ENCODE measurements around the gene SLC37A2. TPM values are rescaled to one million over a fixed set of nuclear protein-coding genes. Genes with fewer than 3 reads are reported as not detected.
A peak's percentile ranks its signal among the peaks of the same experiment; 100 is the strongest.

SLC37A2 gene
- total RNA-seq, 2 experiments from 2014 or later: 3.5 TPM

DNA sequence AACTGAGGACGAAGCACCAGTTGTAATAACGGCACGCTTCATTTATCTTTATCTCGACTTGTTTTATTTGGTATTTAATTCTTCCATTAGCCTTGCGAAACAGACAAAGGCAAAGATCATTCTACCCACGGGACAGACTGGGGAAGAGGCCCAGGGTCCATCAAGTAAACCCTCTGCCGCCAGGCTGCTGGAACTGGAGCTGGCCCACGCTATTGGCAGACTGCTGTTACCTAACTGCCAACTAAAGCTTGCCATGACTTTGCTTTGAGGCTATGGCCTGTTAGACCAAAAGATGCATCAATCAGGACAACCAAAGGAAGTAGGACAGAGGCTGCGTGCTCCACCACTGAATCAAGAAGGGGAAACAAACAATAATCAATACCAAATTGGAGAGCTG is 49.1 kb downstream of the SLC37A2 start:
- Mint-ChIP-seq H3K27me3 (peaks cover 14% of the 10 kb centered on the region), H3K4me1 (peaks cover 16% of the 10 kb centered on the region), H3K36me3 (peaks cover 1% of the 10 kb centered on the region), H3K9me3 (no peaks in the 10 kb centered on the region), H3K27ac (peak overlapping the region; percentile 96), H3K4me3 (peak overlapping the region; percentile 99)
- POLR2A ChIA-PET: interaction anchor here (0.9 to 2.0 kb wide), 4 partner anchors 20 to 236 kb away, joined by 3 to 11 read pairs (median 5); partner anchors contain the start of gene CCDC15
- DNase-seq (no peak), ATAC-seq (ENCODE audit: low read depth) (no peak)

GRCh38 chr11:125114518-125114917 is 51.4 kb downstream of the SLC37A2 start:
- Mint-ChIP-seq H3K4me3 (no peak overlapping the region), H3K27ac (no peak overlapping the region), H3K27me3 (peaks cover 21% of the 10 kb centered on the region), H3K9me3 (no peaks in the 10 kb centered on the region), H3K36me3 (peaks cover 1% of the 10 kb centered on the region), H3K4me1 (peaks cover 16% of the 10 kb centered on the region)
- POLR2A ChIA-PET: no interaction called here
- no peak for DNase-seq
- no peak for ATAC-seq (ENCODE audit: low read depth)

DNA sequence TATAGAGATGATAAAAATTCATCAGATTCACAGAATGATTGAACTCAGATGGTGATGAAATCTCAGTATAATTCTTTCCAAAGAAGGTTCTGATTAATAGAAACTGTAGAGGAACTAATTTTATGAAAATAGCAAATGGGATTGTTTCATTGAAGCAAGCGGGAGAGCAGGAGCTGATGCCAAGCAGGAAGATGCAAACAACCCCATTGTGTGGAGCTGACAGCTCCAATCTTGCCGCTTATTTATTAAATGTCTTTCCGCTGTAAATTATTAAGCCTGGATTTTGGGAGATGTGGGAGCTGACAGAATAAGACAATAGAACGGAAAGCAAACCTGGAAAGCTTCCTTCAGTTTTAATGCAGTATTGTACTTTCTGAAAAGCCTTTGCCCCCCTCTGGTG is 54.3 kb downstream of the SLC37A2 start:
- POLR2A ChIA-PET: no interaction called here
- Mint-ChIP-seq H3K9me3 (no peaks in the 10 kb centered on the region), H3K27ac (no peak overlapping the region), H3K36me3 (no peaks in the 10 kb centered on the region), H3K27me3 (peaks cover 31% of the 10 kb centered on the region), H3K4me1 (peaks cover under 1% of the 10 kb centered on the region), H3K4me3 (no peak overlapping the region)
- DNase-seq (no peak), ATAC-seq (ENCODE audit: low read depth) (no peak)

DNA sequence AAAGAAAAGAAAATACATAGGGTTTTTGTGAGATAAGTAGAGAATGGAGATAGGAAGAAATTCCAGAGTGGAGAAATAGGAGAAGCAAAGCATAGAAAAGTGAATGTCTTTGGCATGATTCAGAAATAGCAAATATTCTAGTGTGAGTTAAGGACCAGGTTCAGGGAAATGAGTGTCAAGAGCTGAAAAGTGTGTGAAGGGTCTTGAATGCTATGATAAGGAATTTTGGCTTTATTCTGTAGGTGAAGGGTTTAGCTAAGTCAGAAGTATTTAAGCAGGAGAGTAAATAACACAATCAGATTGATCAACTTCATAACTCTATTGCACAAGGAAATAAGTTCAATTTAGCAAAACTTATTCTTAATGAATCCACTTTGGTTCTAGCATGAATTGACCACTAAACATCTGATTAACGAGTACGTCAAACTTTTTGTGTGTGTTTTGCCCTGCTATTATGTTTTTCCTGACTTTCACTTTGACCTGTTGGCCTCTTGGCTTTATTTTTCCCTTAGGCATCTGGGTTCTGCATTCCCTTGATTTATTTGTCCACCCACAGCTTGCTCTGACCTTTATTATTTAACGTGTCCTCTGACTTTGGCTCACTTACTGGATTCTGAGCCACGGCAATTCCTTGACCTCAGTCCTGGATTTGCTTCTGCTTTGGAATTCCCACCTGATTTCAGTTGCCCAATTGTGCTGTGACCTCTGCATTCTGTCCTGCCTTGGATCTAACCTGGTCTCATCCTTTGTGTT is 60.3 kb downstream of the SLC37A2 start:
- Mint-ChIP-seq H3K4me1 (peaks cover 2% of the 10 kb centered on the region), H3K36me3 (no peaks in the 10 kb centered on the region), H3K27ac (no peak overlapping the region), H3K27me3 (peaks cover 37% of the 10 kb centered on the region), H3K4me3 (no peak overlapping the region), H3K9me3 (no peaks in the 10 kb centered on the region)
- ATAC-seq (ENCODE audit: low read depth): no peak
- DNase-seq: no peak
- POLR2A ChIA-PET: interaction anchor here (0.7 kb wide), 1 partner anchor 26 kb away, joined by 4 read pairs; no protein-coding TSS in a partner anchor

DNA sequence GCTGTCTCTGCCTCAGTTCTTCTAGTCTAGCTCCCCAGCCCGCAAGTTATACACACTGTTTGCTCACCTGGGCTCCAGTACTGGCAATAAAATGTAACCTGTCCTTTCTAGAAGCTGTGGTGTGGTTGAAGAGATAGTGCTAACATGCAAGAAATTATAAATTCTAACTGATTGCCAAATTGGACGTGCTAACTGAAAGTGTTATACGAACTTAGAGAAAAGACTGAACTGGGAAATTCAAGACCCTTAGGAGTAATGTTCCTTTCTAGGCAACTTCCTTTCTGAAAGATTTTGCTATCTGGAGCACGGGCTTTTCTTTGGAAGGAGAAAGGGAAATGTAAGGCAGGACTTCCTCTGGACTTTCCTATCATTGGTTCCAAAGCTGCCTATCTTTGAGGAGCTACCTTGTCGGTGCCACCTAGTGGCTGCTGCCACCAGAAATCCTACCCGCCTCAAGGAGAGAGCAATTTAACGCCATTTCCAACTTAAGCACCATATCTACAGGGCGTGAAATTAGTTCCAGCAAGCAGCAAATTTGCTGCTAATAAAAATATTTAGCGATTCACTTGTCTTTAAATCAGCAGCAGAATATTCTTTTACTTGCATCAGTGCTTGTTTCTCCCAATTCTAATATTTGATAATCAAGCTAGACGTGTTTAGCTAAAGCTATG is 61.0 kb downstream of the SLC37A2 start:
- peak overlapping the region; percentile 6 for H3K4me3 Mint-ChIP-seq
- DNase-seq (no peak), ATAC-seq (ENCODE audit: low read depth) (peak; percentile 58)
- H3K9me3 Mint-ChIP-seq: no peaks in the 10 kb centered on the region
- POLR2A ChIA-PET: no interaction called here
- H3K27me3 Mint-ChIP-seq: peaks cover 37% of the 10 kb centered on the region
- peaks cover 2% of the 10 kb centered on the region for H3K4me1 Mint-ChIP-seq
- no peaks in the 10 kb centered on the region for H3K36me3 Mint-ChIP-seq
- H3K27ac Mint-ChIP-seq: no peak overlapping the region

- H3K27ac Mint-ChIP-seq: no peak overlapping the region
- H3K4me1 Mint-ChIP-seq: peaks cover 2% of the 10 kb centered on the region
- DNase-seq (no peak), ATAC-seq (ENCODE audit: low read depth) (no peak)
- no peak overlapping the region for H3K4me3 Mint-ChIP-seq
- POLR2A ChIA-PET: no interaction called here
- H3K27me3 Mint-ChIP-seq: peaks cover 33% of the 10 kb centered on the region
- no peaks in the 10 kb centered on the region for H3K9me3 Mint-ChIP-seq
- no peaks in the 10 kb centered on the region for H3K36me3 Mint-ChIP-seq
These were observed 61.5 kb downstream of the SLC37A2 start for GRCh38 chr11:125124618-125124992.

DNA sequence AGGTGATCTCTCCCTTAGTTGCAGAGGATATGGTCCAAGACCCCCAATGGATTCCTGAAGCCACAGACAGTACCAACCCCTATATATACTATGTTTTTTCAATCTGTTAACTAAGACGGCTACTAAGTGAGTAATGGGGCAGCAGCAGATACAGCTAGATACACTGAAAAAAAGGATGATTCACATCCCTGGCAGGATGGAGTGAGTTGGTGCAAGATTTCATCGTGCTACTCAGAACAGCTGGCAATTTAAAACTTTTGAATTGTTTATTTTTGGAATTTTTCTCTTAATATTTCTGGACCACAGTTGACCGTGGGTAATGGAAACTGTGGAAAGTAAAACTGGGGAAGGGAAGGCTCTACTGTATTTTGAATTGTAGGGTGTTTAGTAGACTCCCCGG is 65.3 kb downstream of the SLC37A2 start:
- DNase-seq (no peak), ATAC-seq (ENCODE audit: low read depth) (no peak)
- H3K4me1 Mint-ChIP-seq: peaks cover 2% of the 10 kb centered on the region
- H3K36me3 Mint-ChIP-seq: no peaks in the 10 kb centered on the region
- H3K4me3 Mint-ChIP-seq: no peak overlapping the region
- H3K9me3 Mint-ChIP-seq: no peaks in the 10 kb centered on the region
- no peak overlapping the region for H3K27ac Mint-ChIP-seq
- POLR2A ChIA-PET: no interaction called here
- H3K27me3 Mint-ChIP-seq: peaks cover 34% of the 10 kb centered on the region

GRCh38 chr11:125129316-125129993 is 66.3 kb downstream of the SLC37A2 start:
- Mint-ChIP-seq H3K36me3 (no peaks in the 10 kb centered on the region), H3K9me3 (no peaks in the 10 kb centered on the region), H3K27me3 (peaks cover 31% of the 10 kb centered on the region), H3K4me1 (no peaks in the 10 kb centered on the region), H3K4me3 (no peak overlapping the region), H3K27ac (no peak overlapping the region)
- ATAC-seq (ENCODE audit: low read depth) (no peak), DNase-seq (no peak)
- POLR2A ChIA-PET: no interaction called here

- no peaks in the 10 kb centered on the region for H3K4me1 Mint-ChIP-seq
- ATAC-seq (ENCODE audit: low read depth) (no peak), DNase-seq (no peak)
- H3K4me3 Mint-ChIP-seq: no peak overlapping the region
- peaks cover 38% of the 10 kb centered on the region for H3K27me3 Mint-ChIP-seq
- H3K36me3 Mint-ChIP-seq: no peaks in the 10 kb centered on the region
- POLR2A ChIA-PET: no interaction called here
- H3K27ac Mint-ChIP-seq: no peak overlapping the region
- no peaks in the 10 kb centered on the region for H3K9me3 Mint-ChIP-seq
These were observed 69.0 kb downstream of the SLC37A2 start for GRCh38 chr11:125132071-125132470.

- no peak for ATAC-seq (ENCODE audit: low read depth)
- H3K4me1 Mint-ChIP-seq: no peaks in the 10 kb centered on the region
- POLR2A ChIA-PET: no interaction called here
- no peak overlapping the region for H3K27ac Mint-ChIP-seq
- no peak for DNase-seq
- H3K27me3 Mint-ChIP-seq: peaks cover 34% of the 10 kb centered on the region
- no peaks in the 10 kb centered on the region for H3K36me3 Mint-ChIP-seq
- no peaks in the 10 kb centered on the region for H3K9me3 Mint-ChIP-seq
- no peak overlapping the region for H3K4me3 Mint-ChIP-seq
These were observed 69.5 kb downstream of the SLC37A2 start for GRCh38 chr11:125132596-125132995.

DNA sequence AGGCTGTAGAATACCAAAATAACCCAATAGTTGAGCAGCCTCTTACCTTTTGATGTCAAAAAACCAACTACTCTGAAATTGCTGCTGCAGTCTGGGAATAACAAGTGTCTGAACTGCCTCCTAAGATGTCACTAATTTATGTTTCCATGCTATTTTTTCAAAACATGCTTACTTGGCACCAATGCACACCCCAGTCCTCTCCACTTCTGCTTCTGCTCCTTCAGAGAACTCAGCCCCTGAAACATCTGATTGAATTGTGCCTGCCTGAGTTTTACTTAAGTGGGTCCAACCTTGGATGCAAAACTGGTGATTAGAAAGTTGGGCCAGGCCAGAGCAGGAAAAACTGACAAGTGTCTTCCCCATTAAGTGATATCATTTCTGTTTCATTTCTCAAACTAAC is 72.9 kb downstream of the SLC37A2 start:
- H3K27me3 Mint-ChIP-seq: peaks cover 39% of the 10 kb centered on the region
- no peaks in the 10 kb centered on the region for H3K36me3 Mint-ChIP-seq
- no peak overlapping the region for H3K27ac Mint-ChIP-seq
- ATAC-seq (ENCODE audit: low read depth): no peak
- DNase-seq: no peak
- no peaks in the 10 kb centered on the region for H3K9me3 Mint-ChIP-seq
- H3K4me3 Mint-ChIP-seq: no peak overlapping the region
- no peaks in the 10 kb centered on the region for H3K4me1 Mint-ChIP-seq
- POLR2A ChIA-PET: no interaction called here

GRCh38 chr11:125138966-125139365 is 75.9 kb downstream of the SLC37A2 start:
- ATAC-seq (ENCODE audit: low read depth) (no peak), DNase-seq (no peak)
- H3K9me3 Mint-ChIP-seq: no peaks in the 10 kb centered on the region
- no peak overlapping the region for H3K4me3 Mint-ChIP-seq
- no peaks in the 10 kb centered on the region for H3K36me3 Mint-ChIP-seq
- no peaks in the 10 kb centered on the region for H3K4me1 Mint-ChIP-seq
- H3K27me3 Mint-ChIP-seq: peaks cover 36% of the 10 kb centered on the region
- no peak overlapping the region for H3K27ac Mint-ChIP-seq
- POLR2A ChIA-PET: no interaction called here

GRCh38 chr11:125139778-125140177 is 76.7 kb downstream of the SLC37A2 start:
- DNase-seq: no peak
- no peaks in the 10 kb centered on the region for H3K9me3 Mint-ChIP-seq
- H3K27me3 Mint-ChIP-seq: peaks cover 35% of the 10 kb centered on the region
- H3K4me1 Mint-ChIP-seq: no peaks in the 10 kb centered on the region
- no peak overlapping the region for H3K4me3 Mint-ChIP-seq
- H3K36me3 Mint-ChIP-seq: no peaks in the 10 kb centered on the region
- H3K27ac Mint-ChIP-seq: no peak overlapping the region
- POLR2A ChIA-PET: no interaction called here
- ATAC-seq (ENCODE audit: low read depth): no peak

All from activated naive CD8-positive, alpha-beta T cell treated with anti-CD3 and anti-CD28 coated beads, Interleukin-2, amount 10 ng/mL, durations not matched to agents 7 days and 5 days (primary cell).